ENCODE measurements around the gene AAK1.
"Not testable (repeated sequence)": the region's sequence is repeated elsewhere in the genome, so short reads cannot be mapped to it uniquely, and the experiment has no call there.

GRCh38 chr2:69673098-69673497 lies 29.6 kb upstream of the AAK1 start:
- TF ChIP-seq SIN3B (IDR thresholded peaks at IDR 0.05; ENCODE audit: low read length); SP140L (CRISPR knock-in tag; IDR thresholded peaks at IDR 0.05; ENCODE audit: borderline replicate concordance); ZNF75D (CRISPR knock-in tag; IDR thresholded peaks at IDR 0.05; ENCODE audit: borderline replicate concordance); SP2 (CRISPR knock-in tag; IDR thresholded peaks at IDR 0.05); SUZ12 (IDR thresholded peaks at IDR 0.05; ENCODE audit: low read depth, low read length); KDM1A (CRISPR knock-in tag; IDR thresholded peaks at IDR 0.05); CREB1 (IDR thresholded peaks at IDR 0.05); CREB1 (CRISPR knock-in tag; IDR thresholded peaks at IDR 0.05); NFRKB (IDR thresholded peaks at IDR 0.05); ZSCAN12 (CRISPR knock-in tag; IDR thresholded peaks at IDR 0.05): not testable (repeated sequence)
